Hematopoietic multipotent progenitor cell treated with erythropoietin and hydrocortisone succinate and interleukin-3 and kit ligand, for 4 days (in vitro differentiated cells): ENCODE results near the gene STAMBPL1.

Experiments used
- DNase-seq: peaks from one replicate; pipeline ENCODE4 v3.0.0-alpha.2; 2015

STAMBPL1 gene

DNA sequence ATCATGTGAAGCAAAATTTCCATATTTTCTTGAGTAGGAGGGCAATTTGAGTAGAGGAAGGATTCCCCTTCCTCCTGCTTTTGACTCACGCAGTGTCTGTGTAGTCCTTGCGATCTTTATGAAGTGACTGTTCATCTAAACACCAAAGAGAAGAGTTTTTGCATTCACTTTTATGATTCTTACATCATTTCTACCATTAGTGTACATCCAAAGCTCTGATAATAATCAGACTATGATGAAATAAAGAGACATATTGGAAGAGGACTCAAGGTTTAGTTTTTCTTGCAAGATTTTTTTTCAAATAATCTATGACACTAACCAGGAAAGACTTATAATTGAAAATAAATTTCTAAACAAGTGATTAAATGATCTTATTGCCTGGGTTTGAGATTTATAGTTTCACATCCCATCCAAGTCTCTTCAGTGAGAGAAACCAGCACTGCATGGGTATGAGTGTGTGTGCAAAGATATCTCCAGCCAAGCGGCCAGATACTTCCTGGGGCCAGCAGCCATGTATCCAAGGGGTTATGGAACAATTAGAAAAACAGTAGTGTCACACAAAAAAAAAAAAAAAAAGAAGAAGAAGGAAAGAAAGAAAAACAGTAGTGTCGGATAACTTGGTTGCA, 74.5 kb downstream of the STAMBPL1 start:
- DNase-seq, result no peak

DNA sequence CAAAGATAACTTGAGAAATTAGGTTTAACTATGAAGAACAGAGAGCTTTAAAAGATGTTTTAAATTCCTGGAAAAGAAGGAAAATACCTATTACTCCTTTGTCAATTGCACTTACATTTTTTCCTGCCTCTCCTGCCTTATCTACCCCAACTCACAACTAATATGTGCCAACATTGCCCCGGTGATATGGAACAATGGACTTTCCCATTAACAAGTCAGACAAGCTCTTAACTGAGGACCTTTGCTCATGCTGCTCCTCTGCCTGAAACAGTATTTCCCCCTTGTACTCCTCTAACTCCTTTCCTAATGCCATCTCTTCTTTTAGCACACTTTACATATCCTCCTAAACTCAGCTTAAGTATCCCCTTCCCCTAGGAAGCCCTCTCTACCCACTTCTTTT, 77.3 kb downstream of the STAMBPL1 start:
- no peak for DNase-seq

DNA sequence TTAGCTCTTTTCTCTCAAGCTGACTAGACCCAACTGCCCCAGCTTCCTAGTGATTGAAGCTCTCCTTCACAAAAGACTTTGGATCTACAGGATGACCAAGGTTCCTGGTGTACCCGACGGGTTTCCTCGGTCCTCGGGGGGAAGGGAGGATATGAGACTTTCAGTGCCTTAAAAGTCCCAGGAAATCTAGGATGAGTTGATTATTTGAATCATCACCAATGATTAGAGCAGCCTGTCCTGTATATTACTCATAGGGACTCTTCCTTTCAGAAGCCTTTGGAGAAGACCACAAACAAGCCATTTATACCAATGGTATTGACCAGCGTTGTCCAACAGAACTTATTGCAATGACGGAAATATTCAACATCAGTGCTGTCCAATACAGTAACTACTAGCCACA, 78.7 kb downstream of the STAMBPL1 start:
- DNase-seq, result no peak

DNA sequence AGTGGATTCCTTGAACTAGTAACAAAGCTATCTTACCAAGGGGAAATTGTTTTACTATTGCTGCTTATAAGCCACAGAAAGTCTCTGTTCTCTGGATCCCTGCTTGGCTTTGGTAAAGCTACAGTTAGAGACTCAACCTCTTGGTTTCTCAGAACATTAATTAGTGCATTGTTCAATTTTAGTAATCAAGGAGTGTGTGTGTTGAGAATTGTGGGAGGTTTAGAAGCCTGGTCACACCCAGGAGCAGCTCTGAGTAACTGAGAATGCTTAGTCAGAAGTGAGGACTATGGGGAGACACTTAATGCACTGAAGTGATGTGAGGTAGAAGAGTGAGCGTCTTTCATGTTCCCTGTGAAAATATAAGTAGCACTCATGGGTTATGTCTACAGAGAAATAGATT, 80.8 kb downstream of the STAMBPL1 start:
- DNase-seq, result no peak

DNA sequence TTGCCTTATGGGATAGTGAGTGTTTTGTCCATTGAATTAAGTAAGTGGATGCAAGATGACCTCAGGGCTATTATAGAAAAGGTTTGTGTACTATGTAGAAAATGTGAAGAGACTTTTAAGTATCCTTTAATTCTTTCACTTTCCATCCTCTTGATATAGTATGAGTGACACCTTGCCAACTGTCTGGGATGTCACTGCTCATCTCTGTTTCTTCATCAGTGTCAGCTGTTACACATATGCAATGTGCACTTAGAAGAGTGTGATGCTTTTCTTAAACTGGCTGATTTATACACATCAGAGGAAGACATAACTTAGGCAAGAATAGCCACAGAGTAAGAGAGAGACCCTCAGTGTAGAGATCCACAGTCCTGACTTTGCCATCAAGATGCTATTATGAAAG, 81.2 kb downstream of the STAMBPL1 start:
- DNase-seq, result no peak

DNA sequence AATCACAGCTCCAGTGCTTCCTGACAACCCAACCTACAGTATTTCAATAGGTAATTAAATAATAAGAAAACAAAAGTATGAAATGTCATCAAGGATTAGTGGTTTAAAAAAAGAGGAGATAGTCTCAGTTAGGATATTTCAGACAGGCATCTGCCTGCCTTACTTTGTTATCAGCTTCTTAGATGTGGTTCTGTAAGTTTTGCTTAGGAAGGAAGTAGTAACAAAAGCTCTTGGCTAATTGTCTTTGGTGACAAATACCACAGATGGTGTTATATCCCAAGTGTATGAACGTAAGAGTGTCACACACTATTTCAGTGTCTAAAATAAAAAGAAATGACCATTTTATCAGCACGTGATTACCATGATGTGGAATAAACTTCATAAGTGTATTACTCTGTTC, 82.3 kb downstream of the STAMBPL1 start:
- DNase-seq, result peak; percentile 60

DNA sequence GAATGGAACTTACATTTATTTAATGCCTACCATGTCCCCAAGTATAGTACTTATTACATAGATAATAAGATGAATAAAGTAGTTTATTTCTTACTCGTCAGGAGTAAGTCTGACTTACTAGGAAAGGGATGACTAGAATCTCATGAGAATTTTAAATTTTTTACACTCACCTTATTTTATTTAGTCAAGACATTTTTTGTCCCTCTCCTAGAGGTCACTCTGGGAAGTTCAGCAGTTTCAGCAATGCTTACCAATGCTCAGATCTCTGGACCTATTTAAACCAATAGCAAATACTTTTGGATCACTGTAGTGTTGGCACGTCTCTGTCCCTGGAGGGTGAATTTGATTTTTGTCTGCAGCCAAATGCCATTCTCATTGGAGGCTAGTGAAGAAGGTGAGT, 83.3 kb downstream of the STAMBPL1 start:
- DNase-seq, result no peak

DNA sequence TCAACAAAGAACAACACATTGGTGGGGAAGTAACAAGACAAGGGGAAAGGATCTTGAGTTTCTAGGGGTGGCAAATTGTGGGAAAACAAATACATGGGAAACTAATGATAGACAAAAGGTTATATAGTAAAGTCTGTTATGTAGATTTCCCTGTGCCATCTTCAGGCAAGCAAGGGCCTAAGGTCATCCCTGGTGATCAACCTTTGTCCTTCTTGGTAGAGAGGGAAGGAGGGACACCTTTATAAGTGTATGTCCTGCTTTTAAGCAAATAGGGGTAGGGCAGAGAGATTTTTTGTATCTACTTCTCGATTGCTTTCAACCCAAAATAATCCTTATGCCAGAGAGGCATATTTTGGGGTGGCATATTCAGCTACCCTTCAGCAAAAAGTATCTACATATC, 84.3 kb downstream of the STAMBPL1 start:
- no peak for DNase-seq

DNA sequence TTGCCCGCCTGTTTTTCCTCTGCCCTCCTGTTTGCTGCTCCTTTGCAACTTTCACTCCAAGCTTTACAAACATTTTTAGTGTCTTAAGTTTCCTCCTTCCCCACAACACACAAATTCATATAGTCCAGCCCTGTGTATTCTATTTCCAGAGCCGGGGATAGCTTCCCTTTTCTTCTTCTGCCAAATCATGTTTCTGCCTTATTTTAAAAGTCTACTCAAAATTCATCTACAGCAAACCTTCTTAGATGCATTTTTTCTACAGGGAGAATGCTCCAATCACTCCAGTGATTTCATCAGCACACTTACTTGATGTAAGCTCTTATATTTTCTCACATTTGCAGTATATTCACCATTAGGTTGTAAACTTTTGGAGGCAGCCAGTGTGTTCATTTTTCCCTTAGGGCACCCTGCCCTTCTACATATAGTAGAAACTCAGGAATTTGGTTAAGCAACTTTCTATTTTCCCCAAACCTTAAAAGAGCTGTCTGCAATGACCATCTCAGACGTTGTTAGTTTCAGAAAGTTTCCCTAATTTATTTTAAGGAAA, 84.9 kb downstream of the STAMBPL1 start:
- DNase-seq, result no peak

DNA sequence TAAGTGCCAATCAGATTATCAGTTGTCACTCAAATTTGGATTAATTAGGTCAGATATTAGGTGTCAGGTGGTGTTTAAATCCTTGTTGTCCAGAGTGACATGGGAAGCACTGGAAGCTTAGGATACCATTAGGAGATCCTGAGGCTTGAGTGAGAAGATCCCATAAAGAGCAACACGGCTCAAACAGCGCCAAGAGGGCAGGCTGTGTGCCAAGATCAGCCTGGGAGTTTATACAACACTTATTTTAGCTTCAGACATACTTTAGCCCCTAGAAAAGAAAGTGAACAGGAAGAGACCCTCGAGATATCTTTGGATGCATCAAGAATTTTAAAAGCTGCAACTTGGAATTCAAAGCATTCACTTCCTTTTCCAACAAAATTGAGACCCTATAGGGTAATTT, 86.8 kb downstream of the STAMBPL1 start:
- DNase-seq, result no peak

DNA sequence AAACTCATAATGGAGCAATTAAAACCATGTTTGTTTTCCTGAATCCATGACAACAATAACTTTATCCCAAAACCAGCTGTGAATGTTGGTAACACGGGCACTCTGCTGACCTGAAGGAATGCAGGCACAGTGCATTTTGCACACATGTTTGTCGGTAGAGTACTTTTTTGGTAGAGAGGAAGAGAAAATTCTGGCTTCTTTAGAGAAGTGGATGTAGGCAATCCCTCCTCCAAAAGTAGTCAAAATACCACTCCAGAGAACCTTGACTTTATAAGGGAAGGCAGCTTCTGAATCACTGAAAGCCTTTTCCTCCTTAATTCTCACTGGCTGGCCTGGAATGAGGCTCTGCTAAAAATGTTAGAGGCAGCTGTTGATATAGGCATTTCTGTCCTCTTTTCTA, 88.3 kb downstream of the STAMBPL1 start:
- DNase-seq, result no peak

DNA sequence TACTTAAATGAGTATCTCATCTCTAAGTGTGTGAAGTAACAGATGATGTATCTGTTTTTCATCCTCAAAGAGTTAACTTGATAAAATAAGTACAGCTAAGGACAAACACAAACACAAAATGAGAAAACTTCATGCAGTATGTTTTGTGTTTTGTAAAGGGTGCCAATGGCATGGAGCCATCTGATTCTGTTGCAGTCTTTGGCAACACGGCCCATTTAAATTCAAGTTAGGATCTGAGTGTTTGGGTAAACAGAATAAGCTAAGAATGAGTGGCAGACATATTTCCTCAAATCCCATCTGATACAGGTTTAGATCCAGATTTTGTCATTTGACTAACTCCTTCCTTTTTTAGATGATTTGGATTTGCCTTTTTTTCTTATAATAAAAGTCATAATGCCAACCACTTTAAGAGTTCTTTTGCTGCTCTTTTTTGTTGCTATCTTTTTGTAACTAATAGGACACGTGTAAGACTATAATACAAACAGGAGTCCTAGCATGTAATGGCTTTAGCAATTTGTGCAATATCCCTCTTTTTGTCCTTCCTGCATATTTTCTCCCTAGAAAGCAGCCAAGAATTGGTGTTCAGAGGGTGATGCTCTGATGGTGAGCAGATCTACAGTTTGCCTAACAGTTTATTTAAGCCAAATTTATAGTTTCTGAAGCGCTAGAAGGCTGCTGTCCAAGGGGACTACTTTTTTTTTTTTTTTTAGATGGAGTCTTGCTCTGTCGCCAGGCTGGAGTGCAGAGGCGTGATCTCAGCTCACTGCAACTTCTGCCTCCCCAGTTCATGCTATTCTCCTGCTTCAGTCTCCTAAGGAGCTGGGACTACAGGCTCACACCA, 91.4 kb downstream of the STAMBPL1 start:
- DNase-seq, result no peak
